Activated naive CD8-positive, alpha-beta T cell (primary cell): ENCODE results near the gene RNF144A.

ENCODE experiments used
- H3K27ac Mint-ChIP-seq: one replicate; pipeline ENCODE4 v1.8.0; 2021; ENCODE audit warnings: mixed read lengths
- H3K27me3 Mint-ChIP-seq: one replicate; pipeline ENCODE4 v1.8.0; 2021; ENCODE audit warnings: mixed read lengths
- H3K36me3 Mint-ChIP-seq: one replicate; pipeline ENCODE4 v1.8.0; 2021; ENCODE audit warnings: mixed read lengths
- H3K4me1 Mint-ChIP-seq: one replicate; pipeline ENCODE4 v1.8.0; 2021; ENCODE audit warnings: low read depth, mixed read lengths
- H3K4me3 Mint-ChIP-seq: one replicate; pipeline ENCODE4 v1.8.0; 2021; ENCODE audit warnings: mild to moderate bottlenecking, mixed read lengths
- H3K9me3 Mint-ChIP-seq: one replicate; pipeline ENCODE4 v1.8.0; 2021; ENCODE audit warnings: low read depth, mixed read lengths

Gene RNF144A

DNA sequence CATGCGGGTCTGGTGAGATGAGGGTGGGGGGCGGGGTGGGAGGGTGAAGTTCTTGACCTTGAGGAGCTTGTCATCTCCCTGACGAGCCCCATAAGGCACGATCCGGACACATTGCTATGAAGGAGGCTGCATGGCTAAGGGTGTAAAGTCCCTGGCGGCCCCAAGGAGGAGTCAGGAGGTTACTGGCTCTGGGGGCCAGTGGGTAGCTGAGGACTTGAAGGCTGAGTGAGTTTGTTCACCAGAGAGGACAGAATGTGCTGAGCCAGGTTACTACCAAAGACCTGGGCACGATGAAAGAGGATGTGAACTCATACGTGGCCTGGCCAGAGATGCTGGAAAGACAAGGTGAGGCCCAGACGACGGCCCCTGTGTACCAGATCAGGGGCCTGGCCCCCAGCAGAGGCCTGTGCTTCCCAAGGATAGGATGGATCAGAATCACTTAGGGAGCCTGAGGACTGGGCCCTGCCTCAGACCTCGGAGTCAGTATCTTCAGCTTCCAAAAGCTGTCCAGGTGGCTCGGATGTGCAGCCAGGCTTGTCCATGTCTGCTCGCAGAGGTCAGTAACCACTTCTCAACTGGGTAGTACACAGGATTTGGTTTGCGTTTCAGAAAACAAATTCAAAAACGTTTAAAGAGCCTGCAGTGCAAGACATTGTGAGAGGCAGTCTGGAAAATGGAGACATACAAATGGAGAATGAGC lies 110.9 kb downstream of the RNF144A start:
- Mint-ChIP-seq H3K4me3 (no peak overlapping the region), H3K27ac (no peak overlapping the region), H3K4me1 (peaks cover 3% of the 10 kb centered on the region), H3K27me3 (no peaks in the 10 kb centered on the region), H3K36me3 (peaks cover 6% of the 10 kb centered on the region), H3K9me3 (no peaks in the 10 kb centered on the region)

DNA sequence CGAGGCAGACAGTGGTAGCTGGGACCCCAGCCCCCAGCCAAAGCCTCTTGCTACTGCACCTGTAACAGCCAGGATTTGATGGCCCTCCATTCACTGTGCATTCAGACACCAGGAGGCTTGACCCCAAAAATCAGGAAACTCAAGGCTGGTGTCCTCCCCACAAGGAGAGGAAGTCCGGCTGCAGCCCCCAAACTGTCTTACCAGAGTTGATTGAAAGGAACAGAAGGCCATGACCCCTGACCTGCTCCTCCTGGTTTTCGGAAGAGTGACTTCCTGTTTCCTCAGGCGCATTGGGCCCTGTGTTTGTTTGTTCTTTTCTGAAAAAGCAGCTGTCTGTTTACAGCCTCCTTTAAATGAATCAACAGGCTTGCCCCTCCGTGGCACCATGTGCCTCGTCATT lies 111.6 kb downstream of the RNF144A start:
- no peak overlapping the region for H3K27ac Mint-ChIP-seq
- no peaks in the 10 kb centered on the region for H3K9me3 Mint-ChIP-seq
- peaks cover 9% of the 10 kb centered on the region for H3K36me3 Mint-ChIP-seq
- H3K27me3 Mint-ChIP-seq: no peaks in the 10 kb centered on the region
- no peak overlapping the region for H3K4me3 Mint-ChIP-seq
- peaks cover 3% of the 10 kb centered on the region for H3K4me1 Mint-ChIP-seq

DNA sequence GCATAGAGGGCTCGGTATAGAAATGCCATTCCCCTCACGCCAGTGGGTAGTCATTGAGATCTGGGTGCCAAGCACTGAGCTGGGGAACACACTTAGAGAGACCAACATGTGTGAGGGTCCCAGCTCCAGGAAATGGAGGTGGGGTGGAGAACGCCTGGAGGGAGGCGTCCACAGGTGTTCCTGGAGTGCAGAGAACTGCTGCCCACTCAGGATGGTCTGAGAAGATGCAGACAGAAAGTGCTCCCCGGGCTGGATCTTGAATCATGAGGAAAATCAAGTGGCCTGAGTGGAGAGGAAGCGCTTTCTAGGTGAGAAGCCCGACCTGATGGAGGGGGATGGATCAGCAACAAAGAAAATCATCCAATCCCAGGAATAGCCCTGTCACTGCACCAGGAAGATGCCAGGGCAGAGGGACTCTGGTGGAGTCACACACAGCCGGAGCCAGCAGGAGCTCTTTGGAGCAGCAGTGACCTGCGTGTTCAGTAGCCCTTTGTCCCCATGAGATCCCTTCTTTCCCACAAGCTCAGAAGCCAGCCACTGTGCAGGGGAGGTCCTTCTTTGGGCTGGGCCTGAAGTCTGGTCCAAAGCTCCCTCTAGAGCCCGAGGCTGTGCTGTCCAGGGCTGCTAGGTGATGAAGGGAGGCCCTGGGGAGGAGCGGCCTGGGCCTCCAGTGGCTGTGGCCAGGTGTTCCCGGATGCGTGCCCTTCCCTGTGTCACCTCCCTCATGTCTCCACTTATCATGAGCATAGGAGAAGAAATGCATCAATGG lies 112.3 kb downstream of the RNF144A start:
- peaks cover 9% of the 10 kb centered on the region for H3K36me3 Mint-ChIP-seq
- no peaks in the 10 kb centered on the region for H3K27me3 Mint-ChIP-seq
- H3K27ac Mint-ChIP-seq: peak overlapping the region; percentile 46
- no peaks in the 10 kb centered on the region for H3K9me3 Mint-ChIP-seq
- no peak overlapping the region for H3K4me3 Mint-ChIP-seq
- peaks cover 3% of the 10 kb centered on the region for H3K4me1 Mint-ChIP-seq

DNA sequence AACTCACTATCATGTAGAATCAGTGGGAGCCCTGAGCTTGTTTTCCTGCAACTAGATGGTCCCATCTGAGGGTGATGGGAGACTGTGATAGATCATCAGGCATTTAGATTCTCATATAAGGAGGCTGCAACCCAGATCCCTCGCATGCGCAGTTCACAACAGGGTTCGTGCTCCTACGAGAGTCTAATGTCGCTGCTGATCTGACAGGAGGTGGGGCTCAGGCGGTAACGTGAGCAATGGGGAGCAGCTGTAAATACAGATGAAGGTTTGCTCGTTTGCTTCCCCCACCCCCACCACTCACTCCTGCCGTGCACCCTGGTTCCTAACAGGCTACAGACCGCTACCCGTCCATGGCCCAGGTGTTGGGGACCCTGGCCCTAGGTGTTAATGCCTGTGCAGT lies 113.6 kb downstream of the RNF144A start:
- Mint-ChIP-seq H3K36me3 (peaks cover 9% of the 10 kb centered on the region), H3K27ac (no peak overlapping the region)

DNA sequence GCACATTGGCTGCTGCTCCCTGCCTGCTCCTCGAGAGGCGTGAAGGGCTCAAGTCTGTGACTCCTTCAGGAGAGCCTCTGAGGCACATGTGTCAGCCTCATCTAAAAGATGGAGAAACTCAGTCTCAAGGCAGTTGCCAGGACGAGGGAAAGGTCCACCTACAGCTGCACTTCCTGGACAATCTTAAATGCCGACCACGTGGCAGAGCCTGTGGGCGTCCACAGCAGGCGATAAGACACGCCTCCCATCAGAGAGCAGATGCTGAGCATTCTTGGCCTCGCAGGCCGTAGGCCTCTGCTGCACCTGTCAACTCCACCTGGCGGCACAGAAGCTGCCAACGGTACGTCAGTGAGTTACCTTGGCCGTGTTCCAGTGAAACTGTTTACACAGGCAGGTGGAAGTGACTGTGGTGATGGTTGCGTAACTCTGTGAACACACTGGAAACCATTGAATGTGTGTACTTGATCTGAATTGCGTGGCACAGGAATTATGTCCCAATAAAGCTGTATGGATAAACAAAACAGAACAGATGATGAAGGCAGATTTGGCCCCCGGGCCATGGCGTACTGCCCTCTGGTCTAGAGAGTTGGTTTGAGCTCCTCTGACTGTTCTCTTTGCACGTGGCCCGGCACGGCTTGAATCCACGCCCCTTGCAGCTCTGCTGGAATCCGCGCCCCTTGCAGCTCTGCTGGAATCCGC lies 114.5 kb downstream of the RNF144A start:
- Mint-ChIP-seq H3K27me3 (no peaks in the 10 kb centered on the region), H3K9me3 (no peaks in the 10 kb centered on the region), H3K4me3 (no peak overlapping the region), H3K27ac (peak overlapping the region; percentile 83), H3K36me3 (peaks cover 9% of the 10 kb centered on the region), H3K4me1 (peaks cover 3% of the 10 kb centered on the region)

More for the DNA sequence above, 113.6 kb downstream of the RNF144A start:
- Mint-ChIP-seq H3K27me3 (no peaks in the 10 kb centered on the region), H3K9me3 (no peaks in the 10 kb centered on the region), H3K4me3 (no peak overlapping the region), H3K4me1 (peaks cover 3% of the 10 kb centered on the region)

DNA sequence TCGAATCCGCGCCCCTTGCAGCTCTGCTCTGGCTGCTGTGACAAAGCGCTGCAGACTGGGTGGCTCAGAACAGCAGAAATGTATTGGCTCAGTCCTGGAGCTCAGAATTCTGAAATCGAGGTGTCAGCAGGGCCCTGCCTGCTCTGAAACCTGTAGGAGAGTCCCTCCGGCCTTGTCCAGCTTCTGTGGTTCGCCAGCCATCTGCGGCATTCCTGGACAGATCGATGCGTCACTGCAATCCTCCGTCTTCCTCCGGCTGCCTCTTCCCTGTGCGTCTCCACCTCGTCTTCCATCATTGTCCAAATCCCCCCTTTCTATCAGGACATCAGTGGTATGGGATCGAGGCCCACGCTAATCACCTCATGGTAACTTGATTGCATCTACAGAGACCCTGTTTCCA lies 115.2 kb downstream of the RNF144A start:
- Mint-ChIP-seq H3K36me3 (peaks cover 9% of the 10 kb centered on the region), H3K27me3 (no peaks in the 10 kb centered on the region), H3K4me3 (no peak overlapping the region), H3K4me1 (peaks cover 3% of the 10 kb centered on the region), H3K27ac (peak overlapping the region; percentile 66), H3K9me3 (no peaks in the 10 kb centered on the region)

DNA sequence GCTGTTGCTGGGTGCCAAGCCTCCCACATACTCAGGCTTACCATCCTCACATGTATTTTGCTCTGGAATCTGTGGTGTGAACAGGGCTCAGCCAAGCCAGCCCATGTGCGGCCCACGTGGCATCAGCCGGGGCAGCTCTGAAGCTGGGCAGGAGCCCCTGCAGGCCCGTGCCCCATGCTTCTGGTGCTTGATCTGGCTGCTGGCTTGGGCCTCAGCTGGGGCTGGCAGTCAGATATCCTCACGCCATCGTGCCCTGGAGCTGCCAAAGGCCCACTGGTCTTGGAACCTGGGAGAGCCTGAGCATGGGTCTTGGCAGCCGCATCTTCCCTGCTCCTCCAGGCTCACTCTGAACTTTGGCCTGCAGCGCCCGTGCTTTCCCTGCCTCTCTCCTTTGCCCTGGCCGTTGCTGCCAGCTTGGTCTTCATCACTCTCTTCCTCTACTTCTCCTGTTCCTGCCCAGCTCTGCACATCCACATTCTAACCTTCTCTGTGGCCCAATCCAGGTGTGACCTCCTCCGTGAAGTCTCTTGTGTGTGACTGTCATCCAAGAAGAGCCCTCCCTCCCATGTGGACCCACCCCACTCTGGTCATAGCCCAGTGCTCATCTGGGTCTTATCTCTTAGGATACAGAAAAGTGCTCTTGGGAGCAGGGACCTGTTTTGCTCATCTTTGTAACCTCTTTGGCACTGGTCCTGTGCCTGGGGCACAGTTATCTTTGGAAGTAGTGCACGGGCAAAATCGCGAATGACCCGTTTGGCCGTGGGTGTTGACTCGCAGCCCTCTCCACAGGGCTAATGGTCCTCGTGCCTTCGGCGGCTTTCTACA lies 116.1 kb downstream of the RNF144A start:
- Mint-ChIP-seq H3K9me3 (no peaks in the 10 kb centered on the region), H3K4me3 (no peak overlapping the region), H3K27me3 (no peaks in the 10 kb centered on the region), H3K36me3 (peaks cover 9% of the 10 kb centered on the region), H3K4me1 (peaks cover 3% of the 10 kb centered on the region), H3K27ac (no peak overlapping the region)

DNA sequence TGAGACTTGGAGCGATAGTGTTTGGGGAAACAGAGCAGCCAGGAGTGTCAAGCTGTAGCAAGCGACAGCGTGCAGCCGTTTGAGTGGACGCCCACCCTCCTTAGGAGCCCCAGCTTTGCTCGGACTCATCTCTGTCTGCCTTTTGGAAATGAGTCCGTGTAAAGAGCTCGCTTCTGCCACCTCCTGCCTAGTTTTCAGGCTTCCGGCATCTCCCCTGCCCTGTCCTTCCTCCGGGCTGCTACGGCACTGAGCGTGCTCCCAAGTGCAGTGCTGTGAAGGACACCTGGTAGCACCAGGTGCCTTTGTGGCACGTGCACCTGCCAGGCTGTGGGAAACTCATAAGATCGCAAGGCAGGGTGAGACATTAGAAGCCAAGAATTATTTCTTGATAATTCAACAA lies 117.1 kb downstream of the RNF144A start:
- no peaks in the 10 kb centered on the region for H3K9me3 Mint-ChIP-seq
- H3K27ac Mint-ChIP-seq: no peak overlapping the region
- H3K36me3 Mint-ChIP-seq: peaks cover 9% of the 10 kb centered on the region

DNA sequence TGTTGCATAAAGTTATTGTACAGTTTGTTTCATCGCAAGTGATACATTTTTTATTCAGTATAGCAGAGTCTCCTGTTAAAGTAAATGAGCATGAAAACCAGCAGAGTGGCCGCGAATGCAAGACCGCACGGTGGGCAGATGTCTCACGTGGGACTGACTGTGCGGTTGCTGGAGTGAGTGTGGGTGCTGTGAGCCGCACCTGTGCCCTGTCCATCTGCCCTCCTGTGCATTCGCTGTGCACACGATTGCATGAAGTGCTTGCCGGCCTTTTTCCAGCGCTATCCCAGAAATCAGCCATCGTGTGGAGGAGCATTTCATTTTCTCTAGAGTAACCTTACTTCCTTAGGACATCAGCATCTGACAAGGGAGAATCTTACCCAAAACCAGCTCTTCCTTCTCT lies 118.7 kb downstream of the RNF144A start:
- Mint-ChIP-seq H3K27me3 (no peaks in the 10 kb centered on the region), H3K9me3 (no peaks in the 10 kb centered on the region), H3K4me1 (peaks cover 3% of the 10 kb centered on the region), H3K27ac (no peak overlapping the region), H3K36me3 (peaks cover 5% of the 10 kb centered on the region), H3K4me3 (no peak overlapping the region)

More for the DNA sequence above, 117.1 kb downstream of the RNF144A start:
- Mint-ChIP-seq H3K4me3 (no peak overlapping the region), H3K4me1 (peaks cover 3% of the 10 kb centered on the region), H3K27me3 (no peaks in the 10 kb centered on the region)

DNA sequence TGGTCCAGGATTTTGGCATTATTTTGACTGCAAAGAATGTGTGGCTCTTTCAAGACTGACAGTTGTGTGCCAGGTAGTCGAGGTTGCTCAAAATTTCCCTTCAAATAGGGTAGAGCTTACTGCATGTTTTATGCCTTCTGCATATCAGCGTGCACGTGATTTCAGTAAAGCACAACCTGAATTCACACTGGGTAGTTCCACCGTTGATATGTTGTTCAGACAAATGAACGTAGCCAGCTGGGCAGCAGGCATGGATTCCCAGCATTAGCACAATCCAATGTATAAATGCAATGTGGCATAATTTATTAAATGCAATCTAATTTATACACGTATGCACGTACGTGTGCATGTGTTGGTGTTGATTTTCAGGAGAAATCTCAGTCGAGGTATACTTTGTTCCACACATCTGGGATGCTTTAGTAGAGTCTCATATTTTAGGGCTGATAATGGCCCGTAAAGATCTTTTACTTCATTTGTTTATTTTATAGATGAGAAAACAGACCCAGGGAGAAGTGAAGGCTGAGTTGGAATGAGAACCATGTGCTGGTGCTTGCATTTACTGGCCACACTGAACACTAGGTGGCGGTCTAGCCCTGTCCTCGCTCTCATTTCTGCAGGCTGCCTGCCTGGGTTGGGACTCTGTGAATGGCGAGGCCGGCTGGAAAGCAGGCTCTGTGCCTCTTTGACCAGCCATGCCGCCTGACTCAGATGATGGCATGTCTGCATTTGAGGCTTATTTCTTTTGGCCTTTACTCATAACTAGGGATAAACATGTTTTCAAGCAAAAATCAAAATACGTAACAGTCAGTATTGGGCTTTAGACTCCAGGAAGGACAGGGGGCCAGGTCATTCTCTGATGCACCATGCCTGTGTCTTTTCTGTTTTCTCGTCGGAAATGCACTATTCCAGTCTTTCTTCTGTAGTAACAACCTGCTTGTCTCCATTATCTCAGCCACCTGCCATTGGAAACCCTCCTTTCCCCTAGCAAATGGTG lies 120.4 kb downstream of the RNF144A start:
- Mint-ChIP-seq H3K4me3 (no peak overlapping the region), H3K4me1 (no peaks in the 10 kb centered on the region), H3K27me3 (no peaks in the 10 kb centered on the region), H3K9me3 (no peaks in the 10 kb centered on the region), H3K27ac (peak overlapping the region; percentile 41), H3K36me3 (peaks cover 3% of the 10 kb centered on the region)

DNA sequence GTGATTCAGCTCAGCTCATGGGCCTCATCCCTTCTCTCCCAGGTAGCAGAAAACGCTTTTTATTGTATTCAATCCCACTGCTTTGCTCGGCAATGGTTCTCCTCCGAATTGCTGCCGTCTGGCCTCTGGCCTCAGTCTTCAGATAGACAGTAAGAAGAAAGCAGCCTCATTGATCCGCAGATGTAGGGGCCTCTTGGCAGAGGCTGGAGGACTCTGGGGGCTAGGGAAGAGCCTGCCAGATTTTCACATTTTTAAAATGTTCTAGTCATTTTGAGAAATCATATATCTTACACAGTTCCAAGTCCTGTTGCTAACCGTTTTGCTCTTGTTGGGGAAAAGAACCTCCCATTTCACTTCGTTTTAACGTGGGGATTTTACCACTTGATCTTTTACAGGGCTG lies 123.3 kb downstream of the RNF144A start:
- H3K27me3 Mint-ChIP-seq: no peaks in the 10 kb centered on the region
- H3K36me3 Mint-ChIP-seq: peaks cover 2% of the 10 kb centered on the region
- peaks cover 14% of the 10 kb centered on the region for H3K4me1 Mint-ChIP-seq
- no peaks in the 10 kb centered on the region for H3K9me3 Mint-ChIP-seq
- peak overlapping the region; percentile 16 for H3K27ac Mint-ChIP-seq
- no peak overlapping the region for H3K4me3 Mint-ChIP-seq

DNA sequence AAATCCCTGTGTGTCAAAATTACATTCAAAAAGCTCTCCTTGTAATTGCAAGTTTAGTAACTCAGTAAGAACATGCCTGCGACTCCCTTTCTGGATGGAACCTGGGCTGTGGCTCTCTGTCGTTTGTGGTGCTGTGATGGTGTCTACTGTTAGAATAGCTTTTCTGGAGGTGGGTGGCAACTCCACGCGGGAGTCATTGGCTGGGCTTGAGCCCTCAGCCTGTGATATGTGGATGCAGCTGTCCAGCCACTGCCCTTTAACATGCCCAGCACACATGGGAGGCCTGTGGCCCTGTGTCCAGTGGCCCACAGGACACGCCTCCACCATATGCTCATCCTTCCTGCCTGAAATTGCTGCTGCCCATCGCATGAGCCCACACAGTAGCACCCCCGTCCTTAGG lies 124.2 kb downstream of the RNF144A start:
- H3K27me3 Mint-ChIP-seq: no peaks in the 10 kb centered on the region
- peak overlapping the region; percentile 66 for H3K27ac Mint-ChIP-seq
- no peaks in the 10 kb centered on the region for H3K9me3 Mint-ChIP-seq
- H3K36me3 Mint-ChIP-seq: peaks cover 3% of the 10 kb centered on the region
- no peak overlapping the region for H3K4me3 Mint-ChIP-seq
- H3K4me1 Mint-ChIP-seq: peaks cover 21% of the 10 kb centered on the region

DNA sequence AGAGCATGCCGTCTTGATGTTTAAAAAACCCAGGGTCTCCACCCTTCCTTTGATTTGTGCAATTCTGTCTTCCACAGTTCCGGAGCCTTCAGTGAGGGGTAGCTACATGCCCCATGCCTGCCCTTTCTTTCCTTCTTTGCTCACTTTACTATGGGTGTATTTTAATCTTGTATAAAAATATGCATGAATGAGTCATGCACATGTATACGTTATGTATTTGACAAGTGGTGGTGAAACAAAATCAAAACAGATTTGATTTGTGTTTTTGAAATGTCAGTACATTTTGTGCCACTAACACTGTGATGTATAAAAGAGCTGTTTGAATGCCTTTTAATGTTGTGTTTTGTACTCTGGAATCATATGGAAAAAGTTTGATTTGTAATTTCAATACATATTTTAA lies 126.5 kb downstream of the RNF144A start:
- Mint-ChIP-seq H3K36me3 (peaks cover 3% of the 10 kb centered on the region), H3K27me3 (no peaks in the 10 kb centered on the region), H3K4me3 (no peak overlapping the region), H3K27ac (no peak overlapping the region), H3K4me1 (peaks cover 30% of the 10 kb centered on the region), H3K9me3 (no peaks in the 10 kb centered on the region)
